ENCODE measurements around the gene NFKBIA.
"Not testable (repeated sequence)": the region's sequence is repeated elsewhere in the genome, so short reads cannot be mapped to it uniquely, and the experiment has no call there.

The NFKBIA gene

DNA sequence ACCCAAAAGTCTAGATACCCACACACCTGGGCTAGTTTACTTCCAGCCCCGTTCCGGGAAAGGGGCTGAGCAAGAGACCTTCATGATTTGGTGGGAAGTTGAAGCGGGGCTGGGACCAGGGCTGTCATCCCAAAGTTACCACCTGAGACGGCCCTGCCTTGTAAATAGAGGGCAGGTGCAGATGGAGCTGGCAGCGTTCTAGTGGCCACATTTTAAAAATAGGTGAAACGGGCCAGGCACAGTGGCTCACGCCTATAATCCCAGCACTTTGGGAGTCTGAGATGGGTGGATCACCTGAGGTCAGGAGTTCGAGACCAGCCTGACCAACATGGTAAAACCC lies 43.4 kb downstream of the NFKBIA start:
- TF ChIP-seq, protein P1, sequence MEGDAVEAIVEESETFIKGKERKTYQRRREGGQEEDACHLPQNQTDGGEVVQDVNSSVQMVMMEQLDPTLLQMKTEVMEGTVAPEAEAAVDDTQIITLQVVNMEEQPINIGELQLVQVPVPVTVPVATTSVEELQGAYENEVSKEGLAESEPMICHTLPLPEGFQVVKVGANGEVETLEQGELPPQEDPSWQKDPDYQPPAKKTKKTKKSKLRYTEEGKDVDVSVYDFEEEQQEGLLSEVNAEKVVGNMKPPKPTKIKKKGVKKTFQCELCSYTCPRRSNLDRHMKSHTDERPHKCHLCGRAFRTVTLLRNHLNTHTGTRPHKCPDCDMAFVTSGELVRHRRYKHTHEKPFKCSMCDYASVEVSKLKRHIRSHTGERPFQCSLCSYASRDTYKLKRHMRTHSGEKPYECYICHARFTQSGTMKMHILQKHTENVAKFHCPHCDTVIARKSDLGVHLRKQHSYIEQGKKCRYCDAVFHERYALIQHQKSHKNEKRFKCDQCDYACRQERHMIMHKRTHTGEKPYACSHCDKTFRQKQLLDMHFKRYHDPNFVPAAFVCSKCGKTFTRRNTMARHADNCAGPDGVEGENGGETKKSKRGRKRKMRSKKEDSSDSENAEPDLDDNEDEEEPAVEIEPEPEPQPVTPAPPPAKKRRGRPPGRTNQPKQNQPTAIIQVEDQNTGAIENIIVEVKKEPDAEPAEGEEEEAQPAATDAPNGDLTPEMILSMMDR (conservative IDR thresholded peaks at IDR 0.05; ENCODE audit: low read depth, low read length), result no peak
- DNase-seq (ENCODE audit: low read depth), result no peak
- no peak overlapping the region for H3K4me3 ChIP-seq (ENCODE audit: low read depth, low read length)

DNA sequence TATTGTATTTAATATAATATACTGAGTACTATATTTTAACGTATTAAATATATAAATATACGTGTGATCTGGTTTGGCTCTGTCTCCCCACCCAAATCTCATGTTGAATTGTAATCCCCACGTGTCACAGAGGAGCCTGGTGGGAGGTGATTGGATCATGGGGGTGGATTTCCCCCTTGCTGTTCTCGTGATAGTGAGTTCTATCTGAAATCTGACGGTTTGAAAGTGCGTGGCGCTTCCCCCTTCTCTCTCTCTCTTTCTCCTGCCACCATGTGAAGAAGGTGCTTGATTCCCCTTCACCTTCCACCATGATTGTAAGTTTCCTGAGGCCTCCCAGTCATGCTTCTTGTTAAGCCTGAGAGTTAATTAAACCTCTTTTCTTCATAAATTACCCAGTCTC lies 44.9 kb downstream of the NFKBIA start:
- H3K4me3 ChIP-seq (ENCODE audit: low read depth, low read length); DNase-seq (ENCODE audit: low read depth): not testable (repeated sequence)

DNA sequence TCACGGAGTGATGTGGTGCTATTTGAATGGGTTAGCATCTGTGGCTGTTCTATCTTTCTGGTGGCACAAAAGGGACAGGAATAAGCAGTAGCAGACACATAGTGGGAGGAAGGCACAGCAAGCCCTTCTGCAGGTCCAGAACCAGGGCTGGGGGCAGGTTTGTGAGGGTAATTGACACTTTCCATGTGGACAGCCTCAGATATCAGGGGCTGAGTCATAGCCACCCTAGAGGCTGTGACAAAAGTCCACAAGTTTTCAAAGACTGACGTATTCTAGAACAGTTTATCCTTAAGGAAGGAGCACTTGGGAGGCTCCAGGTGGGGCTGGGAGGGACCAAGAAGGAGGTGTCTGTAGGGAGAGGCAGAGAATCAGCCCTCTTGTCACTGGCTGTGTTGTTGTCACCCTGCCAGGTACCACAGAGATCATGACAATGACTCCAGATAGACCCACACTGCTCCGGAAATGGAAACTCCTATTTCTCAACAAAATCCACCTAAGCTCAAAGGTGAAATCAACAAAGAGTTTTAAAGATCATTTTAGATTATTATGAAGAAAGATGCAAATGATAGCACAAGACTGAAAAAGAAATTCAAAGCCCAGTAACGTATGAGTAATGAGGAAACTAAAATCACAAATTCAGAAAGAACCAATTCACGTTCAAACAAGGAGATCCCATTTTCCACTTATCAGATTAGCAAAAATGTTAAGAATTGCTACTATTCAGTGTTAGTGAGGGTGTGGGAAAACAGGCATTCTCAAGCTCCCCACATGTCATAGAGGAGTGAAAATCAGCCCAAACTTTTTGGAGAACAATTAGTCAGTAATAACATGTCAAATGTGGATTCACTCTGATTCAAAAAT lies 48.3 kb downstream of the NFKBIA start:
- DNase-seq (ENCODE audit: low read depth), result peak; percentile 78

DNA sequence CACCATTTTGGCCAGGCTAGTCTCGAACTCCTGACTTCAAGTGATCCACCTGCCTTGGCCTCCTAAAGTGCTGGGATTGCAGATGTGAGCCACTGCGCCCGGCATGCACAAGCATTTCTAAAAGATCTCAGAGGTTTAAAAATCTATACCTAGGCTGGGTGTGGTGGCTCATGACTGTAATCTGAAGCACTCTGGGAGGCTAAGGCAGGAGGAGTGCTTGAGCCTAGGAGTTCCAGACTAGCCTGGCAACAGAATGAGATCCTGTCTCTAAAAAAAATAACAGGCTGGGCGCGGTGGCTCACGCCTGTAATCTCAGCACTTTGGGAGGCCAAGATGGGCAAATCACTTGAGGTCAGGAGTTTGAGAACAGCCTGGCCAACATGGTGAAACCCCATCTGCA lies 49.3 kb downstream of the NFKBIA start:
- DNase-seq (ENCODE audit: low read depth); H3K4me3 ChIP-seq (ENCODE audit: low read depth, low read length): not testable (repeated sequence)

More for the DNA sequence above, 48.3 kb downstream of the NFKBIA start:
- TF ChIP-seq, protein P1 (conservative IDR thresholded peaks at IDR 0.05; ENCODE audit: low read depth, low read length), result no peak
- no peak overlapping the region for H3K4me3 ChIP-seq (ENCODE audit: low read depth, low read length)

DNA sequence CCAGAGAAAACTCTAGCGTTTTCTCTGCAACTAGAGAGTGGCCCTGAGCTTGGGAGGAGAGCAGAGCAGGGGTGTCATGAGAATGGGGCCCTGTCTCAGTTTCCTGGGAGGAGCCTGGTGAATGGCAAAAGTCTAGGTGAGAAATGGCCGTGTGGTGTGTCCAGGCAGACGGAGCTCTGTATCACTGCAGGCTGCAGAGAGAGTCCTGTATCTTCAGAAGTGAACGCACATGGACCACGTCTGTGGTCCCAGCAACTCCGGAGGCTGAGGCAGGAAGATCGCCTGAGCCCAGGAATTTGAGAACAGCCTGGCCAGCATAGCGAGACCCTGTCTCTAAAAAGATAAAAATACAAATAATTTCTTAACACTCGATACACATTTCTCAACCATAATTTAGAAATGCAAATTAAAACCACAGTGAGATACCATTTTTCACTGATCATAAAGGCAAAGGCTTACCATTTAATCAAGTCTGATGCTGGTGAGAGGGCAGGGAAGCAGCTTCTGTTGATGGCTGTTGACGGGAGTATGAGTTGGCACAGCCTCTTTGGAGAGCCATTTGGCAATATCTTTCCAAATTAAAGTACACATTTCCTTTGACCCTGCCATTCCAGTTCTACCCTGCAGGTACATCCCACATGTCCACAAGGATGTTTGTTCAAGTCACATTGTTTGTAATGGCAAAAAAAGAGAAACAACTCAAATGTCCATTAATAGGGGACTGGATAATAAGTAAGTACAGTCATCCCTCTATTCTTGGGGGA lies 51.0 kb downstream of the NFKBIA start:
- DNase-seq (ENCODE audit: low read depth), result no peak
- TF ChIP-seq, protein P1 (conservative IDR thresholded peaks at IDR 0.05; ENCODE audit: low read depth, low read length), result no peak

DNA sequence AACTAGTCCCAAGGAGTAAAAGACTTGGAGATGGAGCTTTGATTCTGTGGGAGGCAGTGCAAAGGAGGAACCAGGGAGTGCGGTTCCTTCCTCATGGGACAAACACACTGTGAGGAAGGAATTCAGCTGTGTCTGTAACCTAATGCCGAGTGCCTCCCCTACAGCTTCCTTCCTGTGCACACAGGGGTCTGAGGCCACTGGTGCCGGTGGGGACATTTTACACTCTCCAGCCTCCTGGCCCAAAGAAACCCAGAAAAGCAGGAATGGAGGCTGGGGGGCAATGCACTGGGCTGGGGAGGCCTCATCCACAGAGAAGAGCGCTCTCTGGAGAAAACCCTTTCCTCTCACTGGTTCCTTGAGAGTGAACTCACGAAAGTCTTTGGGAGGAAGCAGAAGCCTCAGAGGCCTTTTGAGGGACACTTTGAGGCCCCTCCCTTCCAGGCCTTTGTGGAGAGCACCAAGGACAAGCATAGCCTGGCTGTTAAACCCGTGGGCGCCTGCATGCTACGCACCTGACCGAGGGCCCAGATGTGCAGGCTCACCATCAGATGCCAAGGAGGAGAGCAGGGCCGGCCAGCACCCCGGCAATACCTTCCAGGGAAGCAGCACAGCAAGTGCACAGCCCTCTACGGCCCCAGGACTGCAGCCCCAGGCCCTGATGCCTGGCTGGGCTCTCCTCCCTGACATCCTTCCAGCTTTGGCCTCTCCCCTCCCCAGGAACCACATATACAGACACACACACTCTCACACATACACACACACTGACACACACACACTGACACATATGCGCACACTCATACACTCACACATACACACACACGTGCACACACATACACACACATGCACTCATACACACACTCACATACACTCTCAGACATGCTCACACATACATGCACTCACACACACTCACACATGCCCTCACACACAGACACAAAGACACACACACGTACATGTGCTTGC lies 52.0 kb downstream of the NFKBIA start:
- no peak for DNase-seq (ENCODE audit: low read depth)
- H3K4me3 ChIP-seq (ENCODE audit: low read depth, low read length), result no peak overlapping the region

More for the DNA sequence above, 51.0 kb downstream of the NFKBIA start:
- no peak overlapping the region for H3K4me3 ChIP-seq (ENCODE audit: low read depth, low read length)

DNA sequence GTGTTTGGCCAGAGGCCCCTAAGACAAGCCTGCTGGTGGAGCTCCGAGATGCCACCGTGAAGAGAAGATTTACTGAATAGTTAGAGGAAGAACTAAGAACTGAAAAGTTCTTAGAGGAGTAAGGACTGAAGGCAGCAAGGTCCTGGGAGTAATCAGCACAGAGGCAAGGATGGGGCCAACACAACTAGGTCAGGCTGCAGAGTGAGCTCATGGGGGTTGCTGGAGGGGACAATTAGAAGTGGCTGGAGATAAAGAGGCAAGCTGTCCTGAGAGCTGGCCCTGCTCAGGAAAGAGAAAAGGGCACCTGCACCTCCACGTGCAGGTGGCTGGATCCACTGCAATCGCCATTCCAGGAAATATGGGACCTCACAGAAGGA lies 52.7 kb downstream of the NFKBIA start:
- no peak for DNase-seq (ENCODE audit: low read depth)
- no peak overlapping the region for H3K4me3 ChIP-seq (ENCODE audit: low read depth, low read length)
- TF ChIP-seq, protein P1 (conservative IDR thresholded peaks at IDR 0.05; ENCODE audit: low read depth, low read length), result no peak

More for the DNA sequence above, 52.0 kb downstream of the NFKBIA start:
- TF ChIP-seq, protein P1 (conservative IDR thresholded peaks at IDR 0.05; ENCODE audit: low read depth, low read length), result no peak
